ENCODE measurements around the gene GRAP2.

- TF ChIP-seq CEBPB (IDR thresholded peaks at IDR 0.05) (no peak), YY1 (IDR thresholded peaks at IDR 0.05; ENCODE audit: low read depth) (no peak), TEAD4 (IDR thresholded peaks at IDR 0.05) (no peak), MAX (IDR thresholded peaks at IDR 0.05) (no peak), EGR1 (IDR thresholded peaks at IDR 0.05) (no peak), CREB1 (IDR thresholded peaks at IDR 0.05; ENCODE audit: low read depth) (no peak), TAF1 (IDR thresholded peaks at IDR 0.05; ENCODE audit: low read depth) (no peak), REST (IDR thresholded peaks at IDR 0.05; ENCODE audit: low read depth) (no peak), EP300 (IDR thresholded peaks at IDR 0.05; ENCODE audit: borderline replicate concordance) (no peak), USF1 (IDR thresholded peaks at IDR 0.05) (no peak)
These were observed 96.5 kb downstream of the GRAP2 start for GRCh38 chr22:39997421-39997820.
